Measurements from ENCODE around the gene EPN3. TPM values are rescaled to one million over a fixed set of nuclear protein-coding genes. Genes with fewer than 3 reads are reported as not detected.

The EPN3 gene
- total RNA-seq, 1 donor from 2014 or later: not detected

- Mint-ChIP-seq H3K36me3 (ENCODE audit: low read depth) (no peaks in the 10 kb centered on the region), H3K9me3 (no peaks in the 10 kb centered on the region), H3K4me1 (ENCODE audit: low read depth) (no peaks in the 10 kb centered on the region), H3K27me3 (ENCODE audit: insufficient read depth) (peaks cover 9% of the 10 kb centered on the region), H3K4me3 (no peak overlapping the region), H3K27ac (no peak overlapping the region)
- DNase-seq (ENCODE audit: low spot score): no peak
- intact Hi-C loops (cut with micrococcal nuclease): no loop called here
Observed at GRCh38 chr17:50586421-50587247, 54.1 kb downstream of the EPN3 start.

- no peaks in the 10 kb centered on the region for H3K36me3 Mint-ChIP-seq (ENCODE audit: low read depth)
Observed at GRCh38 chr17:50587571-50587970, 55.0 kb downstream of the EPN3 start.

GRCh38 chr17:50588391-50589049, 56.0 kb downstream of the EPN3 start:
- no peak for DNase-seq (ENCODE audit: low spot score)
- intact Hi-C loops (cut with micrococcal nuclease): no loop called here
- Mint-ChIP-seq H3K4me1 (ENCODE audit: low read depth) (no peaks in the 10 kb centered on the region), H3K4me3 (no peak overlapping the region), H3K36me3 (ENCODE audit: low read depth) (no peaks in the 10 kb centered on the region), H3K27me3 (ENCODE audit: insufficient read depth) (peaks cover 6% of the 10 kb centered on the region), H3K9me3 (no peaks in the 10 kb centered on the region), H3K27ac (no peak overlapping the region)

More at GRCh38 chr17:50587571-50587970, 55.0 kb downstream of the EPN3 start:
- intact Hi-C loops (cut with micrococcal nuclease): no loop called here
- Mint-ChIP-seq H3K27me3 (ENCODE audit: insufficient read depth) (peaks cover 9% of the 10 kb centered on the region), H3K9me3 (no peaks in the 10 kb centered on the region), H3K4me3 (no peak overlapping the region), H3K27ac (no peak overlapping the region), H3K4me1 (ENCODE audit: low read depth) (no peaks in the 10 kb centered on the region)
- no peak for DNase-seq (ENCODE audit: low spot score)

GRCh38 chr17:50589095-50589705, 56.7 kb downstream of the EPN3 start:
- H3K27ac Mint-ChIP-seq: no peak overlapping the region
- intact Hi-C loops (cut with micrococcal nuclease): no loop called here
- H3K36me3 Mint-ChIP-seq (ENCODE audit: low read depth): no peaks in the 10 kb centered on the region
- no peak overlapping the region for H3K4me3 Mint-ChIP-seq
- no peaks in the 10 kb centered on the region for H3K4me1 Mint-ChIP-seq (ENCODE audit: low read depth)
- no peaks in the 10 kb centered on the region for H3K9me3 Mint-ChIP-seq
- peaks cover 8% of the 10 kb centered on the region for H3K27me3 Mint-ChIP-seq (ENCODE audit: insufficient read depth)
- no peak for DNase-seq (ENCODE audit: low spot score)

- Mint-ChIP-seq H3K4me3 (no peak overlapping the region), H3K9me3 (no peaks in the 10 kb centered on the region), H3K27me3 (ENCODE audit: insufficient read depth) (peaks cover 5% of the 10 kb centered on the region), H3K36me3 (ENCODE audit: low read depth) (no peaks in the 10 kb centered on the region), H3K27ac (no peak overlapping the region), H3K4me1 (ENCODE audit: low read depth) (no peaks in the 10 kb centered on the region)
- intact Hi-C loops (cut with micrococcal nuclease): no loop called here
- no peak for DNase-seq (ENCODE audit: low spot score)
Observed at GRCh38 chr17:50590946-50591737, 58.6 kb downstream of the EPN3 start.

- H3K36me3 Mint-ChIP-seq (ENCODE audit: low read depth): no peaks in the 10 kb centered on the region
- no peak for DNase-seq (ENCODE audit: low spot score)
- no peak overlapping the region for H3K27ac Mint-ChIP-seq
- H3K9me3 Mint-ChIP-seq: no peaks in the 10 kb centered on the region
- H3K27me3 Mint-ChIP-seq (ENCODE audit: insufficient read depth): peaks cover 3% of the 10 kb centered on the region
- intact Hi-C loops (cut with micrococcal nuclease): no loop called here
- H3K4me3 Mint-ChIP-seq: no peak overlapping the region
- no peaks in the 10 kb centered on the region for H3K4me1 Mint-ChIP-seq (ENCODE audit: low read depth)
Observed at GRCh38 chr17:50593321-50593720, 60.8 kb downstream of the EPN3 start.

Other genes starting within 250 kb of the EPN3 start
- 63.0 and 63.9 TPM in 2 replicates for gene XYLT2, start 186.6 kb upstream of the EPN3 start, total RNA-seq
- gene MRPL27, start 159.6 kb upstream of the EPN3 start, total RNA-seq: 73.4 and 78.7 TPM in 2 replicates
- 27.7 and 32.9 TPM in 2 replicates for gene EME1, start 159.5 kb upstream of the EPN3 start, total RNA-seq
- gene LRRC59, start 135.2 kb upstream of the EPN3 start, total RNA-seq: 113 and 116 TPM in 2 replicates
- gene ACSF2, start 106.5 kb upstream of the EPN3 start, total RNA-seq: 8.8 and 11.3 TPM in 2 replicates
- gene CHAD, start 63.9 kb upstream of the EPN3 start, total RNA-seq: not detected in 2 replicates
- gene RSAD1, start 53.9 kb upstream of the EPN3 start, total RNA-seq: 53.4 and 54.2 TPM in 2 replicates
- gene MYCBPAP, start 24.3 kb upstream of the EPN3 start, total RNA-seq: 2.6 and 3.8 TPM in 2 replicates
- 20.5 and 22.5 TPM in 2 replicates for gene SPATA20, start 14.4 kb downstream of the EPN3 start, total RNA-seq
- 0.05 and 0.07 TPM in 2 replicates for gene CACNA1G, start 28.0 kb downstream of the EPN3 start, total RNA-seq
- gene ABCC3, start 102.1 kb downstream of the EPN3 start, total RNA-seq: not detected in 2 replicates
- gene ANKRD40, start 175.2 kb downstream of the EPN3 start, total RNA-seq: 47.0 and 50.3 TPM in 2 replicates
- 118 and 123 TPM in 2 replicates for gene LUC7L3, start 186.9 kb downstream of the EPN3 start, total RNA-seq
- gene ANKRD40CL, start 234.8 kb downstream of the EPN3 start, total RNA-seq: not detected in 2 replicates